ENCODE data around the gene CHST7.
"Not testable (repeated sequence)": the region's sequence is repeated elsewhere in the genome, so short reads cannot be mapped to it uniquely, and the experiment has no call there.

CHST7 gene, protein sequence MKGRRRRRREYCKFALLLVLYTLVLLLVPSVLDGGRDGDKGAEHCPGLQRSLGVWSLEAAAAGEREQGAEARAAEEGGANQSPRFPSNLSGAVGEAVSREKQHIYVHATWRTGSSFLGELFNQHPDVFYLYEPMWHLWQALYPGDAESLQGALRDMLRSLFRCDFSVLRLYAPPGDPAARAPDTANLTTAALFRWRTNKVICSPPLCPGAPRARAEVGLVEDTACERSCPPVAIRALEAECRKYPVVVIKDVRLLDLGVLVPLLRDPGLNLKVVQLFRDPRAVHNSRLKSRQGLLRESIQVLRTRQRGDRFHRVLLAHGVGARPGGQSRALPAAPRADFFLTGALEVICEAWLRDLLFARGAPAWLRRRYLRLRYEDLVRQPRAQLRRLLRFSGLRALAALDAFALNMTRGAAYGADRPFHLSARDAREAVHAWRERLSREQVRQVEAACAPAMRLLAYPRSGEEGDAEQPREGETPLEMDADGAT

GRCh38 chrX:46573331-46573891, at the start of gene CHST7:
TSS of gene CHST7 (plus strand) at chrX:46573765. CDS start at chrX:46573932, 167 bp downstream.
- Histone ChIP-seq H3K36me3 (ENCODE audit: control insufficient read depth, low read length) (no peaks in the 10 kb centered on the region), H3K9me2 (replicated peaks; ENCODE audit: control insufficient read depth, low read length) (no peaks in the 10 kb centered on the region), H3F3A (ENCODE audit: control insufficient read depth, insufficient read depth) (peaks cover 7% of the 10 kb centered on the region; the same call in 1 of the 2 replicates), H3K27me3 (ENCODE audit: control insufficient read depth, low read length) (peaks cover 34% of the 10 kb centered on the region), H4K20me1 (ENCODE audit: control insufficient read depth, insufficient read depth, low read depth, low read length) (no peaks in the 10 kb centered on the region), H3K9me3 (ENCODE audit: control insufficient read depth, insufficient read depth, low read length) (no peaks in the 10 kb centered on the region), H3K4me1 (ENCODE audit: control insufficient read depth, low read length) (peaks cover 50% of the 10 kb centered on the region), H3K4me2 (ENCODE audit: low read length) (peak within 1 kb of the TSS; percentile 75), H3K27ac (ENCODE audit: low read depth, low read length) (no peak within 1 kb of the TSS), H3K4me3 (ENCODE audit: low read length) (peak within 1 kb of the TSS; percentile 69), H3K79me2 (ENCODE audit: control insufficient read depth, low read length) (no peaks in the 10 kb centered on the region)
- TF ChIP-seq, protein P1, sequence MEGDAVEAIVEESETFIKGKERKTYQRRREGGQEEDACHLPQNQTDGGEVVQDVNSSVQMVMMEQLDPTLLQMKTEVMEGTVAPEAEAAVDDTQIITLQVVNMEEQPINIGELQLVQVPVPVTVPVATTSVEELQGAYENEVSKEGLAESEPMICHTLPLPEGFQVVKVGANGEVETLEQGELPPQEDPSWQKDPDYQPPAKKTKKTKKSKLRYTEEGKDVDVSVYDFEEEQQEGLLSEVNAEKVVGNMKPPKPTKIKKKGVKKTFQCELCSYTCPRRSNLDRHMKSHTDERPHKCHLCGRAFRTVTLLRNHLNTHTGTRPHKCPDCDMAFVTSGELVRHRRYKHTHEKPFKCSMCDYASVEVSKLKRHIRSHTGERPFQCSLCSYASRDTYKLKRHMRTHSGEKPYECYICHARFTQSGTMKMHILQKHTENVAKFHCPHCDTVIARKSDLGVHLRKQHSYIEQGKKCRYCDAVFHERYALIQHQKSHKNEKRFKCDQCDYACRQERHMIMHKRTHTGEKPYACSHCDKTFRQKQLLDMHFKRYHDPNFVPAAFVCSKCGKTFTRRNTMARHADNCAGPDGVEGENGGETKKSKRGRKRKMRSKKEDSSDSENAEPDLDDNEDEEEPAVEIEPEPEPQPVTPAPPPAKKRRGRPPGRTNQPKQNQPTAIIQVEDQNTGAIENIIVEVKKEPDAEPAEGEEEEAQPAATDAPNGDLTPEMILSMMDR (IDR thresholded peaks at IDR 0.05; ENCODE audit: low read depth, low read length, poor library complexity, severe bottlenecking) = peak; percentile 20
- no peak for TF ChIP-seq EZH2phosphoT487 (IDR thresholded peaks at IDR 0.05; ENCODE audit: borderline replicate concordance, low read length)

- H3K36me3 ChIP-seq (ENCODE audit: control insufficient read depth, low read length); H3K27me3 ChIP-seq (ENCODE audit: control insufficient read depth, low read length); H3K9me2 ChIP-seq (replicated peaks; ENCODE audit: control insufficient read depth, low read length); H3K79me2 ChIP-seq (ENCODE audit: control insufficient read depth, low read length); H3K4me3 ChIP-seq (ENCODE audit: low read length); H3K27ac ChIP-seq (ENCODE audit: low read depth, low read length); H3K9me3 ChIP-seq (ENCODE audit: control insufficient read depth, insufficient read depth, low read length); H3K4me1 ChIP-seq (ENCODE audit: control insufficient read depth, low read length); H4K20me1 ChIP-seq (ENCODE audit: control insufficient read depth, insufficient read depth, low read depth, low read length); H3K4me2 ChIP-seq (ENCODE audit: low read length); H3F3A ChIP-seq (ENCODE audit: control insufficient read depth, insufficient read depth): not testable (repeated sequence)
Measured at GRCh38 chrX:46528640-46529039, 44.9 kb upstream of the CHST7 start.

- H3K4me3 ChIP-seq (ENCODE audit: low read length) = not testable (repeated sequence)
Measured at GRCh38 chrX:46529740-46530403, 43.7 kb upstream of the CHST7 start.

GRCh38 chrX:46530404-46530908, 43.1 kb upstream of the CHST7 start:
- not testable (repeated sequence) for H3K36me3 ChIP-seq (ENCODE audit: control insufficient read depth, low read length); H3K9me3 ChIP-seq (ENCODE audit: control insufficient read depth, insufficient read depth, low read length); H3F3A ChIP-seq (ENCODE audit: control insufficient read depth, insufficient read depth); H3K27ac ChIP-seq (ENCODE audit: low read depth, low read length); H3K79me2 ChIP-seq (ENCODE audit: control insufficient read depth, low read length); H3K4me2 ChIP-seq (ENCODE audit: low read length); H4K20me1 ChIP-seq (ENCODE audit: control insufficient read depth, insufficient read depth, low read depth, low read length); H3K27me3 ChIP-seq (ENCODE audit: control insufficient read depth, low read length); H3K4me1 ChIP-seq (ENCODE audit: control insufficient read depth, low read length); H3K4me3 ChIP-seq (ENCODE audit: low read length); H3K9me2 ChIP-seq (replicated peaks; ENCODE audit: control insufficient read depth, low read length)

More at GRCh38 chrX:46529740-46530403, 43.7 kb upstream of the CHST7 start:
- not testable (repeated sequence) for H3K4me2 ChIP-seq (ENCODE audit: low read length); H3K27ac ChIP-seq (ENCODE audit: low read depth, low read length); H4K20me1 ChIP-seq (ENCODE audit: control insufficient read depth, insufficient read depth, low read depth, low read length); H3K4me1 ChIP-seq (ENCODE audit: control insufficient read depth, low read length); H3K79me2 ChIP-seq (ENCODE audit: control insufficient read depth, low read length); H3K9me3 ChIP-seq (ENCODE audit: control insufficient read depth, insufficient read depth, low read length); H3F3A ChIP-seq (ENCODE audit: control insufficient read depth, insufficient read depth); H3K27me3 ChIP-seq (ENCODE audit: control insufficient read depth, low read length); H3K9me2 ChIP-seq (replicated peaks; ENCODE audit: control insufficient read depth, low read length); H3K36me3 ChIP-seq (ENCODE audit: control insufficient read depth, low read length)

Measured in DOHH2 (cell line).